ENCODE data around the gene GPRC5C.
A peak's percentile ranks its signal among the peaks of the same experiment; 100 is the strongest.

Gene GPRC5C

GRCh38 chr17:74453665-74454196 is 21.8 kb downstream of the GPRC5C start:
- no peak for DNase-seq

- peak; percentile 94 for DNase-seq
Observed at GRCh38 chr17:74454197-74455024, 22.5 kb downstream of the GPRC5C start.

DNA sequence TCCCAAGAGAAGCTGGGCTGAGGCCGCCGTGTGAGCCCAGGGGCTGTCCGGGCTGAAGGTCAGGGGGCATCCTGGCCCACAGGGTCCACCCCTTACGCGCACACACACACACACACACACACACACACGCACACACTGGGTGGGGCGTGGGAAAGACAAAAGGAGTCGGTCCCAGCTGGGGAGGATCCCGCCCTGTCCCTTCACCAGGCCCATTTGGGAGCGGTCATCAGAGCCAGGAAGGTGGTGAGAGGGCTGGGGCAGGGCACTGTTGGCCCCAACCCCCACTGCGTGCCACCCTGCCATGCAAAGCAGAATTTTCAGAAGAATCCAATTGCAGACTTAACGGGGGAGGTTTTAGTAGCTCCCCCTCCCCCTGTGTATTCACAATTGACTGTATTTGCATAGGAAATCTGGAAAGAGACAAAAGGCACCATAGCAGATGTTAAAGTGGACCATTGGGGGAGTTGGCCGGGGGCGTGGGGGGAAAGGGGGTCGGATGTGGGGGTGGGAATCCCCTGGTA is 23.2 kb downstream of the GPRC5C start:
- DNase-seq, result peak; percentile 45

- no peak for DNase-seq
Observed at GRCh38 chr17:74455821-74456220, 23.9 kb downstream of the GPRC5C start.

DNA sequence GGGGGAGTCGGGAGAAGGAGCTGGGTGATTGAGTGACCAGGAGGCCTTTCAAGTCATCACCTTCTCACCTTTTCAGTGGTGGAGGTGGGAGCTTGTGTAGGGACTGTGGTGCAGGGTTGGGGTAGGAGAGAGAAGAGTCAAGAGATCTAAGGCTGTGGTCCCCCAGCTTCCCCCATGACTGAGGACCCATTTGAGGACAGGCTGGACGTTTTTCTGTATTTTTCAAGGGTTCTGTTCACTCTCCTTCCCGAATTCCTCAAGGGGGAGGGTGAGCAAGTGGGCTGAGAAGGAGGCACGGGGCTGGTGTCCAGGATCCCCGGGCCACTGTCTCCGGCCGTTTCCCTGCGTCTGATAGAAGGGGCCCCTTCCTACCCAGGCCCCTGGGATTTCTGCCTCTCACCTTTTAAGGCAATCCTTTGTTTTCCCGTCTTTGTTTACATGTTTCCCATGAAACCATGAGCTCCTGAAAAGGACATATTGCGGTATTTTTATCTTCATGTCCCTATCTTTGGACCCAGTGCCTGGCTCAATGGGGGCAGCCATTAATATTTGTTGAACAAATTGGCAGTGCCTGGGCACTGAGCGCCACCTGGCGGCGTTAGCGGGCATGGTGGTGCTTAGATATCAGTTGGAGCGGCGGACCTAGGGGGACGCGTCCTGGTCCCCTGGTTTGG is 25.4 kb downstream of the GPRC5C start:
- DNase-seq, result peak; percentile 91

- DNase-seq, result no peak
Observed at GRCh38 chr17:74457820-74458166, 25.9 kb downstream of the GPRC5C start.

- no peak for DNase-seq
Observed at GRCh38 chr17:74458835-74459234, 26.9 kb downstream of the GPRC5C start.

DNA sequence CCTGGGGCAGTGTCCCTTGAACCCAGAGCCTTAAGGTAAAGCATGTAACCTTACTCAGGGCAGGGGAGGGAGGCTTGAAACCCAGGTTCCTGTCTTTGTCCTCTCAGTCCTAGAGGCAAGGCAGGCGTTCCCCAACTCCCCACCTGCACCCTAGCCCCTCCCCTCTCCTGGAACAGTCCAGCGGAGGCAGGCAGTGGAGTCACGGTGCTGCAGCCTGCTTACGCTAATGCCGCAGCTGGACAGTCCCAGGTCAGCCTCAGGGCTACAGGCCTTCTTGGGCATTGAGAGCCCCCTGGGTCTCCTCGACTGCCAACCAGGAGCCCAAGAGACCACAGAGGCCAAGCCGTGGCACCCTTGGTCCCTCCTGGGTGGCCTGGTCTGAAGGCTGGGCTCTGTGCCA is 27.7 kb downstream of the GPRC5C start:
- no peak for DNase-seq

DNA sequence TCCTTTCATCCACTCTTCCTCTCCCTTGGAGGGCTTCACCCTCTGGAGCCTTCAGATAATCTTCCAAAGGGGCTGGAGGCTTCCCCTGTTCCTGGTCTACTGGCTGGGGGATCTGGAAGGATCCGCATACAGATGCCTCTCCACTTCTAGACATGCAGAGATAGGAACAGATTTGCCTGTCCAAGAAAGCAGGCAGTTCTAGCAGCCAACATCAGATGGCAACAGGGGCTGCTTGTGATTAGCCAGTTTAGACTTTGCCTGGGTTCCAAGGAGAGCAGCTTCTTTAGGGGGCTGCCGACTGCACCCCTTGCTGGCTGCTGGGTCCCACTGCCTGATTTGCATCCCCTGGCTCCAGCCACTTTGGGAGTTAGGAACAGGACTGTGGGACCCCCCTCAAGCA is 28.4 kb downstream of the GPRC5C start:
- DNase-seq, result no peak

DNA sequence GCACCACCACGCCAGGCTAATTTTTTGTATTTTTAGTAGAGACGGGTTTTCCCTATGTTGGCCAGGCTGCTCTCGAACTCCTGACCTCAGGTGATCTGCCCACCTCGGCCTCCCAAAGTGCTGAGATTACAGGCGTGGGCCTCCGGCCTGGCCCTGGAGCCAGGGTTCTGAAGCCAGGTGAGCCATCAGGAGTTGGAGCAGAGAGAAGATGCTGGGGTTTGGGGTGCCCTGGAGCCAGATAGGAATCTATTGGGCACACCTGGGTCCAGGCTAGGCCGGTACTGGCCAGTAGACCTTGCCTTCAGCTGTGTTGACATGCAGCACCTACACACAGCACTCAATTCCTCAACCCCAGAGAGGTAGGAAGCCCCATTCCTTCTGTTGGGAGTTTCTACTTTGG is 29.1 kb downstream of the GPRC5C start:
- DNase-seq, result no peak

- no peak for DNase-seq
Observed at GRCh38 chr17:74461611-74462010, 29.7 kb downstream of the GPRC5C start.

- no peak for DNase-seq
Observed at GRCh38 chr17:74464730-74465377, 33.0 kb downstream of the GPRC5C start.

DNA sequence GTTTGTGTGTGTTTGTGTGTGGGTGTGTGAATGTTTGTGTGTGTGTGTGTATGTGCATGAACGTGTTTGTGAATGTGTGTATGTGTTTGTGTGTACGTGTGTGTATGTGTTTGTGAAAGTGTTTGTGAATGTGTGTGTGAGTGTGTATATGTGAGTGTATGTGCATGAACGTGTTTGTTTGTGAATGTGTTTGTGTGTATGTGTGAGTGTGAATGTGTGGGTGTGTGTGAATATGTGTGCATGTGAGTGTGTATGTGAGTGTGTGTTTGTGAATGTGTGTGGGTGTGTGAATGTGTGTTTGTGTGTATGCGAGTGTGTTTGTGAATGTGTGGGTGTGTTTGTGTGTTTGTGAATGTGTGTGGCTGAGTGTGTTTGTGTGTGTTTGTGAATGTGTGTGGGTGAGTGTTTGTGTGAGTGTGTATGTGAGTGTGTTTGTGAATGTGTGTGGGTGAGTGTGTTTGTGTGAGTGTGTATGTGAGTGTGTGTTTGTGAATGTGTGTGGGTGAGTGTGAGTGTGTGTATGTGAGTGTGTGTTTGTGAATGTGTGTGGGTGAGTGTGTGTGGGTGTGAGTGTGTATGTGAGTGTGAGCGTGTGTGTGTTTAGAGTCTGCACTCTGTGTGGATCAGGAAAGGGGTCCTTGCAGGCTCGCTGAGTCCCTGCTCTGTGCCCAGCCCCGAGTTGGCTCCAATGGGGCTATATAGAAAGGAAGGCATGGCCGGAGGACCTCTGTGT is 33.7 kb downstream of the GPRC5C start:
- DNase-seq, result no peak

GRCh38 chr17:74466111-74466827 is 34.4 kb downstream of the GPRC5C start, which contains the start of gene CD300A:
CD300A (plus strand) TSS chr17:74466634; CDS start chr17:74466704, 70 bp downstream.
- DNase-seq, result no peak

- no peak for DNase-seq
Observed at GRCh38 chr17:74466828-74467184, 34.9 kb downstream of the GPRC5C start.

GRCh38 chr17:74467221-74467951 is 35.5 kb downstream of the GPRC5C start:
- peak; percentile 53 for DNase-seq

GRCh38 chr17:74471341-74471740 is 39.5 kb downstream of the GPRC5C start:
- DNase-seq, result no peak

GRCh38 chr17:74472890-74473289 is 41.0 kb downstream of the GPRC5C start:
- no peak for DNase-seq

- DNase-seq, result no peak
Observed at GRCh38 chr17:74473294-74473693, 41.4 kb downstream of the GPRC5C start.

- DNase-seq, result no peak
Observed at GRCh38 chr17:74474043-74474792, 42.3 kb downstream of the GPRC5C start.

DNA sequence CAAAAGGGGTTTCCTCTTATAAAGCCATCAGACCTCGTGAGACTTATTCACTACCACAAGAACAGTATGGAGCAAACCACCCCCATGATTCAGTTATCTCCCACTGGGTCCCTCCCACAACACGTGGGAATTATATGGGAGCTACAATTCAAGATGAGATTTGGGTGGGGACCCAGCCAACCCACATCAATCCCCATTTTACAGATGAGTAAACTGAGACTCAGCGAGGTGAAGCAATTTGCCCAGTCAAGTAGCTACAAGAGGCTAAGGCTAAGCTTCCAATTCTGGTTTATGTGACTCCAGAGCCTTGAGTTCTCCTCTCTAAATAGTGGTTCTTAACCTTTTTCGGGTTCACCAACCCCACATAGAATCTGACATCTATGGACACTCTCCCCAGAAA is 43.3 kb downstream of the GPRC5C start:
- no peak for DNase-seq

All from eye (tissue), 1 donor.